IMR-90 (cell line): ENCODE measurements around the gene CLMP.

Source experiments
- BHLHE40 ChIP-seq: fragments of 150-350 bp; IDR thresholded peaks from 2 replicates; pipeline ENCODE4 v1.6.1; 2016; ENCODE audit warnings: mild to moderate bottlenecking, low read depth, low read length
- CEBPB ChIP-seq: IDR thresholded peaks from 2 replicates; pipeline ENCODE4 v1.6.1; 2012; ENCODE audit warnings: low read depth, low read length, improper control_type of control experiment
- CTCF ChIP-seq: conservative IDR thresholded peaks from 2 replicates; pipeline ENCODE4 v1.5.1; 2012; ENCODE audit warnings: mild to moderate bottlenecking, low read depth, low read length, improper control_type of control experiment
- ELK1 ChIP-seq: fragments of 150-350 bp; IDR thresholded peaks from 2 replicates; pipeline ENCODE4 v1.6.1; 2016; ENCODE audit warnings: low read depth, mild to moderate bottlenecking, low read length, moderate library complexity, borderline replicate concordance
- FOS ChIP-seq: fragments of 150-350 bp; IDR thresholded peaks from 2 replicates; pipeline ENCODE4 v1.6.1; 2016; ENCODE audit warnings: low read depth, low read length
- MAFK ChIP-seq: IDR thresholded peaks from 2 replicates; pipeline ENCODE4 v1.6.1; 2012; ENCODE audit warnings: low read depth, low read length, improper control_type of control experiment
- MAZ ChIP-seq: IDR thresholded peaks from 2 replicates; pipeline ENCODE4 v1.6.1; 2012; ENCODE audit warnings: low read depth, mild to moderate bottlenecking, low read length, improper control_type of control experiment, moderate library complexity, borderline replicate concordance
- NFE2L2 ChIP-seq: fragments of 150-350 bp; IDR thresholded peaks from 2 replicates; pipeline ENCODE4 v1.6.1; 2016; ENCODE audit warnings: low read depth, mild to moderate bottlenecking, low read length
- POLR2A ChIP-seq: IDR thresholded peaks from 2 replicates; pipeline ENCODE4 v1.6.1; 2012; ENCODE audit warnings: mild to moderate bottlenecking, low read depth, low read length
- RAD21 ChIP-seq: IDR thresholded peaks from 2 replicates; pipeline ENCODE4 v1.6.1; 2012; ENCODE audit warnings: low read length, improper control_type of control experiment
- RFX5 ChIP-seq: IDR thresholded peaks from 2 replicates; pipeline ENCODE4 v1.8.0; 2012; ENCODE audit warnings: low read depth, mild to moderate bottlenecking, low read length, moderate library complexity
- SMC3 ChIP-seq: fragments of 150-350 bp; IDR thresholded peaks from 2 replicates; pipeline ENCODE4 v1.6.1; 2016; ENCODE audit warnings: low read depth, mild to moderate bottlenecking, antibody characterized with exemption, low read length, moderate library complexity

- TF ChIP-seq CTCF (no peak), RFX5 (no peak), MAFK (no peak), RAD21 (no peak), POLR2A (no peak), MAZ (no peak), CEBPB (no peak), ELK1 (no peak), NFE2L2 (no peak), SMC3 (no peak), FOS (no peak), BHLHE40 (no peak)
Measured at GRCh38 chr11:123110397-123110796, 84.7 kb downstream of the CLMP start.
